Adrenal gland (tissue), 5 donors: Measurements from ENCODE around the gene MGAT1.

Experiments
- POLR2A ChIP-seq, 2 donors: fragments of 450-650 bp; IDR thresholded peaks; one replicate each; pipeline ENCODE4 v1.6.1; 2017; ENCODE audit warnings: antibody characterized with exemption in 2 of 2, mild to moderate bottlenecking in 2 of 2, moderate library complexity in 1 of 2
- TF ChIP-seq, protein P1 (sequence below), 6 experiments: fragments of 450-650 bp in 4 of 6; fragments of 200-600 bp in 2 of 6; sonication (generic) in 1 of 6; IDR thresholded peaks; 1 replicate in 5 of 6; 2 replicates in 1 of 6; pipeline versions ENCODE4 v1.5.1 to v1.8.0; 2016 to 2021; ENCODE audit warnings: antibody characterized with exemption in 6 of 6, mild to moderate bottlenecking in 2 of 6, moderate library complexity in 1 of 6
- donor health status: DM: no; HTN: no; CAD: no.

GRCh38 chr5:180808461-180809000 lies 5.9 kb upstream of the MGAT1 start:
- TF ChIP-seq, protein P1, sequence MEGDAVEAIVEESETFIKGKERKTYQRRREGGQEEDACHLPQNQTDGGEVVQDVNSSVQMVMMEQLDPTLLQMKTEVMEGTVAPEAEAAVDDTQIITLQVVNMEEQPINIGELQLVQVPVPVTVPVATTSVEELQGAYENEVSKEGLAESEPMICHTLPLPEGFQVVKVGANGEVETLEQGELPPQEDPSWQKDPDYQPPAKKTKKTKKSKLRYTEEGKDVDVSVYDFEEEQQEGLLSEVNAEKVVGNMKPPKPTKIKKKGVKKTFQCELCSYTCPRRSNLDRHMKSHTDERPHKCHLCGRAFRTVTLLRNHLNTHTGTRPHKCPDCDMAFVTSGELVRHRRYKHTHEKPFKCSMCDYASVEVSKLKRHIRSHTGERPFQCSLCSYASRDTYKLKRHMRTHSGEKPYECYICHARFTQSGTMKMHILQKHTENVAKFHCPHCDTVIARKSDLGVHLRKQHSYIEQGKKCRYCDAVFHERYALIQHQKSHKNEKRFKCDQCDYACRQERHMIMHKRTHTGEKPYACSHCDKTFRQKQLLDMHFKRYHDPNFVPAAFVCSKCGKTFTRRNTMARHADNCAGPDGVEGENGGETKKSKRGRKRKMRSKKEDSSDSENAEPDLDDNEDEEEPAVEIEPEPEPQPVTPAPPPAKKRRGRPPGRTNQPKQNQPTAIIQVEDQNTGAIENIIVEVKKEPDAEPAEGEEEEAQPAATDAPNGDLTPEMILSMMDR (IDR thresholded peaks at IDR 0.05): no peak
- no peak for TF ChIP-seq POLR2A (IDR thresholded peaks at IDR 0.05)
